HG02623 (cell line): ENCODE data around the gene MARCHF6.
"Not testable (repeated sequence)": the region's sequence is repeated elsewhere in the genome, so short reads cannot be mapped to it uniquely, and the experiment has no call there.

ENCODE experiments used
- ATAC-seq: cut with Tn5 transposase; IDR thresholded peaks from one replicate; pipeline ENCODE4 v1.9.1; 2021; ENCODE audit warnings: moderate library complexity; ENCODE audit not compliant: unreplicated experiment

The MARCHF6 gene

DNA sequence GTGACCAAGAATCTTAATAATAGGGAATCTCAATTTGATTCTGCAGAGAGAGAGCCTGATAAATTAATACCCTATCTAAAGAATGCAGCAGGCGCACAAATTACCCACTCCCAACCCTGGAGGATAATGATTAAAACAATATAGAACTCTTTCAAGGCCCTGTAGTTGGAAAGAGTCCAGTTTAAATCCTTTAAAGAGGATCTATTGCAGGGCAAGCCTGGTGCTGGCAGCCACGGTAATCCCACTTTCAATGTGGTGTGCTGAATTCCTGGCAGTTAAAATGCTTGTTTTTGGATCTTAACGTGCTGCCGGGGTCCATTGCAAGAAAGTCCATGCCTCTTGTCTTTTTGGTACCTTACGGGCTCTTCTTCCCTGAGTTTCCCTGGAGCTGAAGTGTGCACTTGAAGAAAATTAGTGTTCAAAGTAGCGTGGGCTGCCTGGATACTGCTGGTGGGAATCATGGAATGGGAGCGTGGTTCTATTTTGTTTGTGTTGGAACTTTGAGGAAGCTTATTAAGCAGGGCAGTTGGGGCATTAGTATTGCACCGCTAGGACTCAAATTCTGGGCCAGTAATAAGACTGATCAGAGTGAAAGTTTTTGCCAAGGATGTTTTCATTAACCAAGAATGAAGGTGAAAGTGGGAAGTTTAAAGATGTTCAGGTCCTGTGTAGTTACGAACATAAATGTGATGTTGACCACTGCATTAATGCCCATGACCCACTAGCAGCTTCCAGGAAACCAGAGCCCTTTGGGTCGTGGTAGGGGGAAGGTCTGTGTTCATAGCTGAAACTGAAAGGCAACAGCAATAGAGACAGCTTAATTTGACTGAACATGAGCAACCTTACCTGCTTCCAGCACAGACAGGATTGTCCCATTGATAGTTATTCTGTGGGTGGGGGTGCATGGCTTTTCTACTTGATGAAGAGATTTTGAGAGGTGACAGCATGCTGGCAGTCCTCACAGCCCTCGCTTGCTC is 20.8 kb downstream of the MARCHF6 start:
- peak; percentile 72 for ATAC-seq

DNA sequence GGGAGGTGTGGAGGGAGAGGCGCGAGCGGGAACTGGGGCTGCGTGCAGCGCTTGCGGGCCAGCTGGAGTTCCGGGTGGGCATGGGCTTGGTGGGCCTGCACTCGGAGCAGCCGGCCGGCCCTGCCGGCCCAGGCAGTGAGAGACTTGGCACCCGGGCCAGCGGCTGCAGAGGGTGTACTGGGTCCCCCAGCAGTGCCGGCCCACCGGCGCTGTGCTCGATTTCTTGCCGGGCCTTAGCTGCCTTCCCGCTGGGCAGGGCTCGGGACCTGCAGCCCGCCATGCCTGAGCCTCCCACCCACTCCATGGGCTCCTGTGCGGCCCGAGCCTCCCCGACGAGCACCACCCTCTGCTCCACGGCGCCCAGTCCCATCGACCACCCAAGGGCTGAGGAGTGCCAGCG is 21.7 kb downstream of the MARCHF6 start:
- not testable (repeated sequence) for ATAC-seq

DNA sequence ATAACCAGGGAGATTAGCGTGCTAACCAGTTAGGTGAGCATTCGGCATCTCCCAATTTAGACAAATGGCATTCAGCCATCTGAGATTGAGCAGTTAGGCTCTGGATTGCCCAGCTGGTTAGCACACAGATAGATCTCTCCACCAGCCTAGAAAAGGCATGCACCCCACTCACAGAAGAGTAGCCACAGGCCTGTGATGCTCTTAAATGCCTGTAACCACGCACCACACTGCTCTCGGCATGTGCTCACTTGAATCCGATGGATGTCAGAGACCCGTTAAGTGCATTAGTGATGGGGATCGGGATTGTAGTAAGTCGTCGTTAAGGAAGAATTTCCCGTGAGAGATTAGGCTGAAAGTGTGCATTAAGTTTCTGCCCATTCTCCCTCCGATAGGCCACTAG is 23.0 kb downstream of the MARCHF6 start:
- ATAC-seq, result no peak

DNA sequence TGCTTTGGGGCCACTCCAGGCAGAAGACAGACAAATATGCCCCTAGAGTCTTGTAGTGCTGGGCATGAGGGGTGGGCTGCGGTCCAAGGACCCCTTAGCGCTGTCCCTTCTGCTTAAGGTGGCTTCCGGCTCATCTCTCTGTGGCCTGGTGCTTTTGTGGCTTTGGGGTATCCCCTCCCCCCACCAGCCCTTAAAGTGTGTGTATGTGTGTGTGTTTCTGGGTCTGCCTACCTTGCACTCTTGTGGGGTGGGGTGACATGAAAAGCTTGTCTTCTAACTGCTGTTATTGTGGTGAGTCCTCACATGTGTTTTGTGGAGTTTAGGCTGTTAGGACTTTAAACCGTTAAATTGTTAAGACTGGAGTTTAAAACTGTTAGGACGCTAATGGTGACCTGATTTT is 23.6 kb downstream of the MARCHF6 start:
- ATAC-seq, result no peak

DNA sequence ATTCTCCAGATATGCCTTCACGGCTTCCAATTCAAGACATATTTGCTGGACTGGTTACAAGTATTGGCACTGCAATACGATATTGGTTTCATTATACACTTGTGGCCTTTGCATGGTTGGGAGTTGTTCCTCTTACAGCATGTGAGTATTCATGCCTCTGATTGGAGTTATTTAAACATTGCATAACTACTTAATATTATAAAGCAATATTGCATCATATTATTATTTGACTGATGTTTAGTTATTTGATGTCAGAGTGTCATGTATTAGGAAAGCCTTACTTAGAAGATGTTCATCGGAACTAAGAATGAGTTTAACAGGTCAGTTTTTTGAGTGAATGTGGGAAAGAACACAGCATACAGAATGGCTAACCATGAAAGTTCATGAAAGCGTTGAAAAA is 28.3 kb downstream of the MARCHF6 start:
- ATAC-seq, result no peak

DNA sequence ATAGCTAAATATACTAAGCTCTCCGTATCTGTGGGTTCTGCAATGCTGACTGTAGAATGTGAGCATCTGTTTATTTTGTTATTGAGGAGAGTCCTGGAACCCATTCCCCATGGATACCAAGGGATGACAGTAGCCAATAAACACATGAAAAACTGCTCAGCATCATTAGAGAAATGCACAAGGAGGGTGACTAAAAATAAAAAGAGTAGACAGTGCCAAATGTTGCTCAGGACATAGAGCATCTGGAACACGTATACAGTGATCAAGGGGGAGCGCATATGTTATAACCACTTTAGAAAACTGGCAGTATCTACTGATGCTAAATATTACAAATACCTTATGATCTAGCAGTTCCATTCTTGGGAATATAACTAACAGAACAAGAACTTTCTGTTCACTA is 31.0 kb downstream of the MARCHF6 start:
- ATAC-seq, result no peak

DNA sequence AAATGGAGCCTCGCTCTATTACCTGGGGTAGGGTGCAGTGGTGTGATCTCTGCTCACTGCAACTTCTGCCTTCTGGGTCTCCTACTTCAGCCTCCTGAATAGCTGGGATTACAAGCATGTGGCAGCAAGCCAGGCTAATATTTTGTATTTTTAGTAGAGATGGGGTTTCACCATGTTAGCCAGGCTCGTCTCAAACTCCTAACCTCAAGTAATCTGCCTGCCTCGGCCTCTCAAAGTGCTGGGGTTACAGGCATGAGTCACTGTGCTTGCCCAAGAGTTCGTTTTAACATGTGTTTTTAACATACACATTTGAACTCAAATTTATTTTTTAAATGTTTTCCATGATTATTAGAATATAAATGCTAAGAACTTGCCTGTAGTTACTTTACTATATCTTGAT is 34.2 kb downstream of the MARCHF6 start:
- no peak for ATAC-seq

DNA sequence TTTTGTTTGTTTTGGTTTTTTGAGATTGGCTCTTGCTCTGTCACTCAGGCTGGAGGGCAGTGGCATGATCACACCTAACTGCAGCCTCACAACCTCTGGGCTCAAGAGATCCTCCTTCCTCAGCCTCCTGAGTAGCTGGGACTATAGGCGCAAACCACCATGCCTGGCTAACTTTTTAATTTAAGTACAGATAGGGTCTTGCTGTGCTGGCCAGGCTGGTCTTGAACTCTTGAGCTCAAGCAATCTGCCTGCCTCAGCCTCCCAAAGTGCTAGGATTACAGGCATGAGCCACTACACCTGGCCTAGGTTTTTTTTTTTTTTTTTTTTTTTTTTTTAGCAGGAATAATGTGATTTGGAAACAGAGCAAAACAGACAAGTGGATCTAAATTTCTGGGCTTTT is 37.6 kb downstream of the MARCHF6 start:
- ATAC-seq, result no peak

DNA sequence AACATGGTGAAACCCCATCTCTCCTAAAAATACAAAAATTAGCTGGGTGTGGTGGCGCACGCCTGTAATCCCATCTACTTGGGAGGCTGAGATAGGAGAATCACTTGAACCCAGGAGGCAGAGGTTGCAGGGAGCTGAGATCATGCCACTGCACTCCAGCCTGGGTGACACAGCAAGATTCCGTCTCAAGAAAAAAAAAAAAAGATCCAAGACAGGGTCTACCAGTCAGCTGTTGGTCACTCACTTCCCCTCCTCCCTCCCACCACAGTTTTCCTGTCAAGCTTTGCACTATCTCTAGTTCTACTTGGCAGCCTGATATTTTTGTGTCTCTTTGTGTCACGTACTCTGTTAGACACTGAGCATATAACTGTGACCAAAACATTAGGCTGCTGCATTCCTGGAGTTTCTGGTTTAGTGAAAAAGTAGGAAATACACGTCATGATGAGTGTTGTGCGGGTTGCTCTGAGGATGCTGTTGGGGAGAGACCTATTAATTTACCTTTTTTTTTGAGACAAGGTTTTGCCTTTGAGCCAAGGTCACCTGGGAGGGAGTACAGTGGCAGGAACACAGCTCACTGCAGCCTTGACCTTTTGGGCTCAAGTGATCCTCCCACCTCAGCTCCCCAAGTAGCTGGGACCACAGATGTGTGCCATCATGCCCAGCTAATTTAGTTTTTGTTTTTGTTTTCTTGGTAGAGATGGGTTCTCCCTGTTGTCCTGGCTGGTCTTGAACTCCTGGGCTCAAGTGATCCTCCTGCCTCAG is 39.3 kb downstream of the MARCHF6 start:
- not testable (repeated sequence) for ATAC-seq

DNA sequence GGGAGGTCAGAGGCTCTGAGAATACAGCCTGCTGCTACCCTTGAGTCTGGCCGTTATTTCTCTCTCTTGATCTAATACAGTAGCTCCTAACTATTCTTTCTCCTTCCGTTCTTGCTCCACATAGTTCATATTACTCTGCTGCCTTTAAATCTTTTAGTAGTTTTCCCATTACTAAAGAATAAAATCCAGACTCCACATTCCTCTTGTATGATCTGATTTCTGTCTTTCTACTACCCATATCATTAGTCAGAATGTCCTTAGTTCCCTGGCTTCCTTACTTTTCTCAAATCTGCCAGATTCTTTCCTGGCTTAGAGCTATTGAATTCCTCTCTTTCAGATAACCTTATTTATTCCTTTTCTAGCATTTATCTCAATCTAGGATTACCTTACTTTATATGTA is 40.0 kb downstream of the MARCHF6 start:
- ATAC-seq, result no peak

DNA sequence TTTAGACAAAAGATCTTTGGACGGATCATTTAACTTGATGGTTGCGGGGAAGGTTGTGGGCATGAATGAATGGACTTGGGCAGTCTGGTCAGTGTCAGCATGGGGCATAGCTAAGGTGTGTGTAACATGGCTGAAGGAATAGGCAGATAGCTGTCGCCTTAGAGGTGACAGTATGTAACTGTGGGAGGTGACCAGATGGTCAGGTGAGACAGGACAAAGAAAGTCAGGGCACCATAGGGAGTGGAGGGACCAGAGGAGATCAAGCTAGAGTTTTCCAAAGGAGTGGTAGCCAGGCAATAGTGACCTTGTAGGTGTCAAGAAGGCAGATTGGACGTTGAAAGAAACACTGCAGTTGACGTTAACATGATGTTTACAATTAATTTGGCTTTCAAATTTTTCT is 43.1 kb downstream of the MARCHF6 start:
- no peak for ATAC-seq

DNA sequence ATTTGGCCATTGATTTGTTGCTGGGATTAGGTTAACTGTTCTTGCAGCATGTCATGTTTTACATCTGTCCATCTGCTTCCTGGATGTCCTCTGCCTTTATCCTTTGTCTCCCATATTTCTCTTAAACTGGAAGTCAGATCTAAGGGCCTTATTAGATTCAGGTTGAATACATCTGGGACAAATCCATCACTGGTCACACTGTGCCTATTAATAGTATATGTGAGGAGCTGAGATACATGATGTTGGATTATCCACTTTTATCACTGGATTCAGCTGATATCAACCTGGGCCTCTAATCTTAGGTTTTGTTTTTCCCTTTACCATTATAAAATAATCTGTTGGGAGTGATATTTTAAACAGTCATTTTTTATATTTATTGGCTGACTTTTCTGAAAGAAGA is 46.3 kb downstream of the MARCHF6 start:
- no peak for ATAC-seq

DNA sequence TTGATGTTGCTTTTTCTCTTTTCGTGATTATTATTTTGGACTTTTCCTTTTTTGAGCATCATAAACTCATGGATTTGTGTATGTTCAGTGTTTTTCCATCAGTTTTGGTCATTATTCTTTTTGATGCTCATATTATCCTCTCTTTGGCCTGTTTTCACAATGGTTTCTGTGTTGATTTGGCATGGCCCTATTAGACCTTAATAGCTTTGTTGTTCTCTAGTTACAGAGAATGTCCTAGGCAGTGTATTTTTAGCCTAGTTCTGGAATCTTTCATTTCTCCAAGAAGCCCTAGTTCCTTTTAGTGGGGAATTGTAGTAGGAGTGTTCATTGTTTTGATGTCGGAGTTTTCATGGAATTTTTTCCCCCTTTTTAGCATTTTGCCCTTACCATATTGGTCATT is 46.9 kb downstream of the MARCHF6 start:
- ATAC-seq, result no peak

DNA sequence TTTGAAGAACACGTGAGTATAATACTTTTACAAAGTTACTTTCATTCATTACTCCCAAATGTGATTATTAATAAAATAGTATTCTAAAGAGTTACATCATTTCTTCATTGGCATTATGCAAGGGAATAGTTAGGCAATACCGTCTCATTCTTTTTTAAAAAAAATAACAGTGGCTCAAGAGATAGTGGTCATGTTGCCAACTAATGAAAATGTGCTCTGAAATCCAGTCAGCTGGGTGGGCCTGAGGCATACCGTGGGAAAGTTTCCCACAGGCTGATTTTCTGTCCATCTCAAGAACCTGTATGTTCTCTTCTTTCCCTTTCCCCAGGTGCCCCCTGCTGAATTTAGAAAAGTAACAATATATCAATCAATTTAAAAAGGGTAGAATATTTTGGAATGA is 47.3 kb downstream of the MARCHF6 start:
- no peak for ATAC-seq

DNA sequence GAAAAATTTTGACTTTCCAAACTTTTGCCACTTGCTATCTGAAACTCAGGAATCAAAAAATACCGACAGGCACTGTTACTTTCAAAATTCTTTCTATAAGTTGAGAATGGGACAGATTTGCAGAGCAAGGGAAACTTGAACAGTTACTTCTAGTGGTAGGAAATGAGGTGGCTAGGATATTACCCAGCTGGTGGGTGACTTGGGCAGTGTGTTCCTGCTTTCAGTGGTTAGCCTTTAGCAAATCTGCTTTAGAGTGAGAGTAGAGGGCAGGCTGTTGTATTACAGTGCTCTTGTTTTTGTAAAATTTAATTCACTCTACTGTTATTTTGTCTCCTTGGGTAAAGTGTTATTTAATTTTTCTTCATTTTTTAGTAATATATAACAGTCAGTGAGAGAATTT is 48.0 kb downstream of the MARCHF6 start:
- ATAC-seq, result peak; percentile 81
